ENCODE measurements around the gene PRDM7. TPM values are rescaled to one million over a fixed set of nuclear protein-coding genes. Genes with fewer than 3 reads are reported as not detected.
"Not testable (repeated sequence)": the region's sequence is repeated elsewhere in the genome, so short reads cannot be mapped to it uniquely, and the experiment has no call there.

PRDM7 gene
- total and polyA plus RNA-seq, 7 experiments from 2014 or later, result not detected

GRCh38 chr16:90008708-90009145 is 68.4 kb downstream of the PRDM7 start:
- peak; percentile 95 for ATAC-seq
- peaks cover 13 to 31% (median 19%) of the 10 kb centered on the region in 7 donors for H3K4me1 Mint-ChIP-seq
- H3K27ac Mint-ChIP-seq, result peak overlapping the region; percentile 38 to 86 (median 83)
- H3K4me1 ChIP-seq (ENCODE audit: control insufficient read depth in 2 of 2, insufficient read depth in 2 of 2, low read length in 2 of 2), result peaks cover 13 to 14% of the 10 kb centered on the region in 2 donors
- peaks cover 0 to 4% (median 0%) of the 10 kb centered on the region in 3 experiments for H3K36me3 ChIP-seq (ENCODE audit: control insufficient read depth in 2 of 3, insufficient read depth in 3 of 3, low read length in 3 of 3)
- H3K4me3 ChIP-seq (ENCODE audit: low read length), result peak overlapping the region; percentile 89
- DNase-seq, result peak in 8 of 9 donors; percentile 44 to 73 (median 70)
- H3K27me3 Mint-ChIP-seq, result peaks cover 0 to 7% (median 0%) of the 10 kb centered on the region in 5 donors
- no peaks in the 10 kb centered on the region for H3K27me3 ChIP-seq (ENCODE audit: control insufficient read depth in 2 of 2, insufficient read depth in 2 of 2, low read length in 2 of 2)
- CTCF ChIA-PET, result interaction anchor here (0.9 to 1.3 kb wide), 2 partner anchors 10 to 12 kb away, joined by 5 read pairs; partner anchors contain the start of gene DBNDD1
- peaks cover 0 to 3% (median 0%) of the 10 kb centered on the region in 5 donors for H3K36me3 Mint-ChIP-seq
- POLR2A ChIA-PET, result interaction anchor here (0.8 to 1.4 kb wide), 2 partner anchors 9 to 14 kb away, joined by 4 to 9 read pairs; no protein-coding TSS in a partner anchor
- intact Hi-C loops (cut with micrococcal nuclease), result no loop called here
- H3K27ac ChIP-seq (ENCODE audit: low read depth, low read length), result peak overlapping the region; percentile 42
- H3K9me3 ChIP-seq (ENCODE audit: control insufficient read depth in 2 of 3, low read length in 3 of 3), result no peaks in the 10 kb centered on the region
- no peaks in the 10 kb centered on the region for H3K9me3 Mint-ChIP-seq
- peak overlapping the region; percentile 70 to 93 (median 87) for H3K4me3 Mint-ChIP-seq

- intact Hi-C loops (cut with micrococcal nuclease); DNase-seq; H3K27ac ChIP-seq (ENCODE audit: low read depth, low read length); POLR2A ChIA-PET; H3K27me3 Mint-ChIP-seq; H3K4me3 ChIP-seq (ENCODE audit: low read length); H3K27me3 ChIP-seq (ENCODE audit: control insufficient read depth in 2 of 2, insufficient read depth in 2 of 2, low read length in 2 of 2); H3K9me3 ChIP-seq (ENCODE audit: control insufficient read depth in 2 of 3, low read length in 3 of 3); H3K36me3 ChIP-seq (ENCODE audit: control insufficient read depth in 2 of 3, insufficient read depth in 3 of 3, low read length in 3 of 3); H3K9me3 Mint-ChIP-seq; H3K36me3 Mint-ChIP-seq; ATAC-seq: not testable (repeated sequence)
- H3K4me1 ChIP-seq (ENCODE audit: control insufficient read depth in 2 of 2, insufficient read depth in 2 of 2, low read length in 2 of 2), result peaks cover 13 to 14% of the 10 kb centered on the region in 2 donors
- Mint-ChIP-seq H3K27ac (peak overlapping the region in 4 of 9 donors; percentile 28 to 78 (median 60)), H3K4me1 (peaks cover 13 to 31% (median 19%) of the 10 kb centered on the region in 7 donors), H3K4me3 (peak overlapping the region in 7 of 10 donors; percentile 16 to 75 (median 54))
- CTCF ChIA-PET, result interaction anchor here (0.5 kb wide), 1 partner anchor 149 kb away, joined by 3 read pairs; no protein-coding TSS in a partner anchor
Measured at GRCh38 chr16:90007635-90008234, 69.4 kb downstream of the PRDM7 start.

GRCh38 chr16:90007015-90007414 is 70.1 kb downstream of the PRDM7 start:
- ATAC-seq (no peak), DNase-seq (no peak)
- peaks cover 0 to 5% (median 0%) of the 10 kb centered on the region in 5 donors for H3K27me3 Mint-ChIP-seq
- peaks cover 0 to 3% (median 0%) of the 10 kb centered on the region in 5 donors for H3K36me3 Mint-ChIP-seq
- peak overlapping the region in 6 of 10 donors; percentile 36 to 75 (median 50) for H3K4me3 Mint-ChIP-seq
- H3K27ac ChIP-seq (ENCODE audit: low read depth, low read length), result no peak overlapping the region
- H3K4me1 Mint-ChIP-seq, result peaks cover 13 to 31% (median 19%) of the 10 kb centered on the region in 7 donors
- H3K9me3 ChIP-seq (ENCODE audit: control insufficient read depth in 2 of 3, low read length in 3 of 3), result no peaks in the 10 kb centered on the region
- peaks cover 0 to 4% (median 0%) of the 10 kb centered on the region in 3 experiments for H3K36me3 ChIP-seq (ENCODE audit: control insufficient read depth in 2 of 3, insufficient read depth in 3 of 3, low read length in 3 of 3)
- peaks cover 13 to 14% of the 10 kb centered on the region in 2 donors for H3K4me1 ChIP-seq (ENCODE audit: control insufficient read depth in 2 of 2, insufficient read depth in 2 of 2, low read length in 2 of 2)
- H3K9me3 Mint-ChIP-seq, result no peaks in the 10 kb centered on the region
- intact Hi-C loops (cut with micrococcal nuclease), result no loop called here
- ChIA-PET POLR2A (no interaction called here), CTCF (interaction anchor here (0.5 kb wide), 1 partner anchor 148 kb away, joined by 3 read pairs; no protein-coding TSS in a partner anchor)
- H3K27ac Mint-ChIP-seq, result peak overlapping the region in 3 of 9 donors; percentile 28 to 73 (median 47)
- H3K4me3 ChIP-seq (ENCODE audit: low read length), result no peak overlapping the region
- no peaks in the 10 kb centered on the region for H3K27me3 ChIP-seq (ENCODE audit: control insufficient read depth in 2 of 2, insufficient read depth in 2 of 2, low read length in 2 of 2)

Other genes starting within 250 kb of the PRDM7 start
- gene SPIRE2, start 248.9 kb downstream of the PRDM7 start, total RNA-seq, result 1 to 10 TPM; 1.2 to 3.5 (median 3.0) TPM
- under 1 TPM; 0.32 to 0.35 TPM for gene SPIRE2, start 248.9 kb downstream of the PRDM7 start, polyA plus RNA-seq
- gene TCF25, start 203.7 kb downstream of the PRDM7 start, total RNA-seq, result 100 to 1,000 TPM; 200 to 392 (median 262) TPM
- 100 to 1,000 TPM in 1 of 2 donors, 10 to 100 TPM in 1; 68.1 to 122 TPM for gene TCF25, start 203.7 kb downstream of the PRDM7 start, polyA plus RNA-seq
- gene MC1R, start 158.5 kb downstream of the PRDM7 start, total RNA-seq, result 10 to 100 TPM; 10.1 to 13.9 (median 11.2) TPM
- under 1 TPM; 0.14 to 0.51 TPM for gene MC1R, start 158.5 kb downstream of the PRDM7 start, polyA plus RNA-seq
- 1 to 10 TPM in 1 of 5 experiments, under 1 TPM in 1, not detected in 3; 0.48 to 2.8 TPM for gene TUBB3, start 154.0 kb downstream of the PRDM7 start, total RNA-seq
- gene TUBB3, start 154.0 kb downstream of the PRDM7 start, polyA plus RNA-seq, result under 1 TPM in 1 of 2 donors, not detected in 1; 0.22 TPM
- 10 to 100 TPM; 26.7 to 50.3 (median 40.7) TPM for gene DEF8, start 128.6 kb downstream of the PRDM7 start, total RNA-seq
- 10 to 100 TPM; 19.4 to 31.5 TPM for gene DEF8, start 128.6 kb downstream of the PRDM7 start, polyA plus RNA-seq
- 1 to 10 TPM in 4 of 5 experiments, under 1 TPM in 1; 0.12 to 4.1 (median 1.3) TPM for gene DBNDD1, start 57.9 kb downstream of the PRDM7 start, total RNA-seq
- gene DBNDD1, start 57.9 kb downstream of the PRDM7 start, polyA plus RNA-seq, result 10 to 100 TPM; 12.2 to 20.8 TPM